Measurements from ENCODE around the gene CNOT3. TPM values are rescaled to one million over a fixed set of nuclear protein-coding genes. Genes with fewer than 3 reads are reported as not detected.

Gene CNOT3
- total and polyA plus RNA-seq, 4 donors = 10.4 to 54.4 (median 34.7) TPM

DNA sequence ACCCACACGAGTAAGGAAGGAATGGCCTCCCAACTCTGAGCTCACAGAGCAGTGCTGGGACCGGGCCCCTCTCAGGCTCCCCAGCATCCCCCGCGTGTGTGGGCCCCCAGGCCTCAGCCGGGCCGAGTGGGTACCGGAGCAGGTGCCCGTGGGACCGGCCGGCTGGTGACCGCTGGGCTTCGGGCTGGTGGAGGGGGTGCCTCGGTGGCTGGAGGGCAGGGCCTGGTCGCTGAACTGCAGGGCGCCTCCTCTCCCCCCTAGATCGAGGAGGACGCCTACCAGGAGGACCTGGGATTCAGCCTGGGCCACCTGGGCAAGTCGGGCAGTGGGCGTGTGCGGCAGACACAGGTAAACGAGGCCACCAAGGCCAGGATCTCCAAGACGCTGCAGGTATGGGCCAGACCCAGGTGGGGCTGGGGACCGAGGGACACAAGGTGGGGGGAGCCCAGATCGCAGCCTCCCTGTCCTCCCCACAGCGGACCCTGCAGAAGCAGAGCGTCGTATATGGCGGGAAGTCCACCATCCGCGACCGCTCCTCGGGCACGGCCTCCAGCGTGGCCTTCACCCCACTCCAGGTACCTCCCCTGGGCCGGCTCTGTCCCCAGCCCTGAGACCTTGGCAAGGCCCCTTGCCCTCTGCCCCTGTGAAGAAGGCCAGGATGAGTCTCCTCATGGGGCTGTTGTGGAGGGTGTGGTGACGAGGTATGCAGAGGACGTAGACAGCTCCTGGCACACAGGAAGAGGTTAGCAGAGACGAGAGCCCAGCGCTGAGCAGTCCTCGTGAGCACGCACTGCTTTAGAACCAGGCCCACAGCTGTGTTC lies 8.6 kb upstream of the CNOT3 start:
- Histone ChIP-seq H3K4me1 (ENCODE audit: control insufficient read depth in 1 of 2, insufficient read depth in 2 of 2, low read length in 2 of 2) (no peaks in the 10 kb centered on the region), H3K4me3 (ENCODE audit: low read length in 2 of 2) (no peak overlapping the region), H3K27me3 (ENCODE audit: control insufficient read depth in 1 of 2, insufficient read depth in 2 of 2, low read length in 1 of 2) (no peaks in the 10 kb centered on the region), H3K27ac (ENCODE audit: low read depth in 1 of 2, low read length in 2 of 2) (no peak overlapping the region), H3K9me3 (ENCODE audit: control insufficient read depth, low read length) (no peaks in the 10 kb centered on the region), H3K36me3 (ENCODE audit: control insufficient read depth in 1 of 2, insufficient read depth in 2 of 2, low read length in 1 of 2) (peaks cover 0 to 18% of the 10 kb centered on the region in 2 donors)
- 95 to 96% methylated on average over 31 to 41 of the region's 41 CpGs for WGBS, 2 donors
- ATAC-seq (ENCODE audit: low FRiP score) = no peak
- DNase-seq = no peak
- intact Hi-C loops (cut with DNase I) = no loop called here

DNA sequence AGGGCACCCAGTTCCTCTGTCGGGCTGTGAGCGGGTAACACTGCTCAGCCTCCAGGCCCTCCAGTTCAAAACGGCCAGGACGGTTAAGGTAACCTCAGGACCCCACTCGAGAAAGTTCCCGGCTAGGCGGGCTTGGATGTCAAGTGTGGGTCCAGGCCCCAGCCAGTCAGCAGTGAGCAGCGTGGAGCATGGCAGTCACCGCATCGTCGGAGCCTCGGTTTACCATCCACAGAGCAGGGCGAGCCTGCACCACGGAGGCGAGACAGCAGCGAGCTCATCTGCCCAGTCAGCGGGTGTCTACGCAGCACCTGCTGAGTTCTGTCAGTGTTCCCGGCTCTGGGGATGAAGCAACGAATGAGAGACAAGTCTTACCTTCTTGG lies 8.0 kb upstream of the CNOT3 start:
- Histone ChIP-seq H3K27ac (ENCODE audit: low read depth in 1 of 2, low read length in 2 of 2) (no peak overlapping the region), H3K4me1 (ENCODE audit: control insufficient read depth in 1 of 2, insufficient read depth in 2 of 2, low read length in 2 of 2) (no peaks in the 10 kb centered on the region), H3K27me3 (ENCODE audit: control insufficient read depth in 1 of 2, insufficient read depth in 2 of 2, low read length in 1 of 2) (no peaks in the 10 kb centered on the region), H3K36me3 (ENCODE audit: control insufficient read depth in 1 of 2, insufficient read depth in 2 of 2, low read length in 1 of 2) (peaks cover 0 to 15% of the 10 kb centered on the region in 2 donors), H3K9me3 (ENCODE audit: control insufficient read depth, low read length) (no peaks in the 10 kb centered on the region), H3K4me3 (ENCODE audit: low read length in 2 of 2) (no peak overlapping the region)
- no peak for ATAC-seq (ENCODE audit: low FRiP score)
- intact Hi-C loops (cut with DNase I) = no loop called here
- DNase-seq = no peak
- 95 to 97% methylated on average over 20 of the region's 20 CpGs for WGBS, 2 donors

- Histone ChIP-seq H3K27ac (ENCODE audit: low read depth in 1 of 2, low read length in 2 of 2) (no peak overlapping the region), H3K27me3 (ENCODE audit: control insufficient read depth in 1 of 2, insufficient read depth in 2 of 2, low read length in 1 of 2) (no peaks in the 10 kb centered on the region), H3K36me3 (ENCODE audit: control insufficient read depth in 1 of 2, insufficient read depth in 2 of 2, low read length in 1 of 2) (peaks cover 0 to 10% of the 10 kb centered on the region in 2 donors), H3K9me3 (ENCODE audit: control insufficient read depth, low read length) (no peaks in the 10 kb centered on the region), H3K4me3 (ENCODE audit: low read length in 2 of 2) (no peak overlapping the region), H3K4me1 (ENCODE audit: control insufficient read depth in 1 of 2, insufficient read depth in 2 of 2, low read length in 2 of 2) (no peaks in the 10 kb centered on the region)
- intact Hi-C loops (cut with DNase I) = no loop called here
- 86 to 92% methylated on average over 9 to 10 of the region's 10 CpGs for WGBS, 2 donors
- ATAC-seq (ENCODE audit: low FRiP score) (no peak), DNase-seq (no peak)
Observed at GRCh38 chr19:54133312-54133956, 4.1 kb upstream of the CNOT3 start.

DNA sequence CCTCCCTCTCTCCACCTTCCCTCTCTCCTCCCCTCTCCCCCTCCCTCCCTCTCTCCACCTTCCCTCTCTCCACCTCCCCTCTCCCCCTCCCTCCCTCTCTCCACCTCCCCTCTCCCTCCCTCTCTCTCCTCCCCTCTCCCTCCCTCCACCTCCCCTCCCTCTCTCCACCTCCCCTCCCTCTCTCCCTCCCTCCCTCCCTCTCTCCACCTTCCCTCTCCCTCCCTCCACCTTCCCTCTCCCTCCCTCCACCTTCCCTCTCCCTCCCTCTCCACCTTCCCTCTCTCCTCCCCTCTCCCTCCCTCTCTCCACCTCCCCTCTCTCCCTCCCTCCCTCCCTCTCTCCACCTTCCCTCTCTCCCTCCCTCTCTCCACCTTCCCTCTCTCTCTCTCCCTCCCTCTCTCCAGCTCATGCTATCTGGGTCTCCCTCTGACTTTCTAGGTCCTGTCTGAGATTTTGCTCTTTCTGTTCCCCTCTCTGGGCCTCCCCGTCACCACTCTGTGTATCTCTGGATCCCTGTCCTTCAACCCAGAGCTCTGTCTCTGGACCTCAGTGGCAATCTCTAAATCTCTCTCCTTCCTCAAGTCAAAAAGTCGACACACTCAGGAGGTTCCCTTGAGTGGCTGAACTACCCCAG lies 3.5 kb upstream of the CNOT3 start:
- intact Hi-C loops (cut with DNase I) = no loop called here
- ATAC-seq (ENCODE audit: low FRiP score) (no peak), DNase-seq (no peak)
- H3K36me3 ChIP-seq (ENCODE audit: control insufficient read depth in 1 of 2, insufficient read depth in 2 of 2, low read length in 1 of 2) = peaks cover 0 to 9% of the 10 kb centered on the region in 2 donors
- H3K4me3 ChIP-seq (ENCODE audit: low read length in 2 of 2) = no peak overlapping the region
- WGBS, 2 donors = 78 to 84% methylated on average over 2 of the region's 2 CpGs
- no peaks in the 10 kb centered on the region for H3K4me1 ChIP-seq (ENCODE audit: control insufficient read depth in 1 of 2, insufficient read depth in 2 of 2, low read length in 2 of 2)
- H3K27ac ChIP-seq (ENCODE audit: low read depth in 1 of 2, low read length in 2 of 2) = no peak overlapping the region
- no peaks in the 10 kb centered on the region for H3K9me3 ChIP-seq (ENCODE audit: control insufficient read depth, low read length)
- no peaks in the 10 kb centered on the region for H3K27me3 ChIP-seq (ENCODE audit: control insufficient read depth in 1 of 2, insufficient read depth in 2 of 2, low read length in 1 of 2)

DNA sequence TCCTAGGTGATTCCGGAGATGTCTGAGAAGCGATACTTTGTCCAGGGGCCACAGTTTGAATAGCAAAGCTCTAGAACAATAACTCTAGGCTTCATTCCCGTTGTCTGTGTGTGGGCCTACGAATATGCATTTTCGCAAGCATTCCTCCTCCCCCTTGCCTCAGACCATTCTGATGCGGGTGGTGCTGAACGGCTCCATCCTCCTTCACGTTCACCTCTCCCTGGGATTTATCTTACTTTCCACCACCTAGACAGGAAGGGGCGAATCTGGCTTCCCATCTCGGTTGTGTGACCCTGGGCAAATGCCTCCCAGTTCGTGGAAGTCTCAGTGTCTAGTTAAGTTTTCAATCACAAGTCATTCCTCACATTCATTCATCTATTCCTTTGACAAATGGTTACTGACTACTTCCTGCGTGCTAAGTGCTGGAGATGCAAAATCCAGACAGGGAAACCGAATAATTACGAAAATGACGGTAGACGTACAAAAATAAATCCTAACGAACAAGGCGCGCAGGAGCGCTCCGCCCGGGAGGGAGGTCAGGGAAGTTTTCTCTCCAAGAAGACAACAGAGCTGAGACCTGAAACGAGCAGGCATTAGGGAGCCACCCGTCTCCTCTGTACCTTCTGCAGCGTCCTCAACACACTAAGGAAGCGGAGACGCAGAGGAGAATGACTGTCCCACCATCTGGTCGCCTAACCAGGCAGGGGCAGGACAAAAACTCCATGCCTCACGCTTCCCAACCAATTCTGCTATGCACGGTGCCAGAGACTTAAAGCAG lies 1.3 kb upstream of the CNOT3 start:
- Histone ChIP-seq H3K4me1 (ENCODE audit: control insufficient read depth in 1 of 2, insufficient read depth in 2 of 2, low read length in 2 of 2) (no peaks in the 10 kb centered on the region), H3K36me3 (ENCODE audit: control insufficient read depth in 1 of 2, insufficient read depth in 2 of 2, low read length in 1 of 2) (peaks cover 0 to 3% of the 10 kb centered on the region in 2 donors), H3K4me3 (ENCODE audit: low read length in 2 of 2) (peak overlapping the region; percentile 11 to 13), H3K9me3 (ENCODE audit: control insufficient read depth, low read length) (no peaks in the 10 kb centered on the region), H3K27me3 (ENCODE audit: control insufficient read depth in 1 of 2, insufficient read depth in 2 of 2, low read length in 1 of 2) (no peaks in the 10 kb centered on the region), H3K27ac (ENCODE audit: low read depth in 1 of 2, low read length in 2 of 2) (no peak overlapping the region)
- ATAC-seq (ENCODE audit: low FRiP score) = no peak
- 2 to 3% methylated on average over 30 of the region's 30 CpGs for WGBS, 2 donors
- DNase-seq = peak in 1 of 2 donors; percentile 39
- intact Hi-C loops (cut with DNase I) = loop anchor here in 1 of 2 donors (2.0 kb wide), 1 partner anchor 65 kb away; the partner anchor contains the start of gene RPS9

GRCh38 chr19:54136864-54137698 lies 481 bp upstream of the CNOT3 start:
- Histone ChIP-seq H3K4me1 (ENCODE audit: control insufficient read depth in 1 of 2, insufficient read depth in 2 of 2, low read length in 2 of 2) (no peaks in the 10 kb centered on the region), H3K9me3 (ENCODE audit: control insufficient read depth, low read length) (no peaks in the 10 kb centered on the region), H3K27ac (ENCODE audit: low read depth in 1 of 2, low read length in 2 of 2) (no peak overlapping the region), H3K27me3 (ENCODE audit: control insufficient read depth in 1 of 2, insufficient read depth in 2 of 2, low read length in 1 of 2) (no peaks in the 10 kb centered on the region), H3K4me3 (ENCODE audit: low read length in 2 of 2) (peak overlapping the region; percentile 11 to 13), H3K36me3 (ENCODE audit: control insufficient read depth in 1 of 2, insufficient read depth in 2 of 2, low read length in 1 of 2) (no peaks in the 10 kb centered on the region)
- 0% methylated on average over 46 of the region's 46 CpGs for WGBS, 2 donors
- DNase-seq (peak; percentile 99 to 100), ATAC-seq (ENCODE audit: low FRiP score) (peak; percentile 97)
- intact Hi-C loops (cut with DNase I) = loop anchor here in 1 of 2 donors (1.0 to 2.0 kb wide), 4 partner anchors 22 to 64 kb away; partner anchors contain the start of genes LENG1, PRPF31, RPS9 and TFPT

DNA sequence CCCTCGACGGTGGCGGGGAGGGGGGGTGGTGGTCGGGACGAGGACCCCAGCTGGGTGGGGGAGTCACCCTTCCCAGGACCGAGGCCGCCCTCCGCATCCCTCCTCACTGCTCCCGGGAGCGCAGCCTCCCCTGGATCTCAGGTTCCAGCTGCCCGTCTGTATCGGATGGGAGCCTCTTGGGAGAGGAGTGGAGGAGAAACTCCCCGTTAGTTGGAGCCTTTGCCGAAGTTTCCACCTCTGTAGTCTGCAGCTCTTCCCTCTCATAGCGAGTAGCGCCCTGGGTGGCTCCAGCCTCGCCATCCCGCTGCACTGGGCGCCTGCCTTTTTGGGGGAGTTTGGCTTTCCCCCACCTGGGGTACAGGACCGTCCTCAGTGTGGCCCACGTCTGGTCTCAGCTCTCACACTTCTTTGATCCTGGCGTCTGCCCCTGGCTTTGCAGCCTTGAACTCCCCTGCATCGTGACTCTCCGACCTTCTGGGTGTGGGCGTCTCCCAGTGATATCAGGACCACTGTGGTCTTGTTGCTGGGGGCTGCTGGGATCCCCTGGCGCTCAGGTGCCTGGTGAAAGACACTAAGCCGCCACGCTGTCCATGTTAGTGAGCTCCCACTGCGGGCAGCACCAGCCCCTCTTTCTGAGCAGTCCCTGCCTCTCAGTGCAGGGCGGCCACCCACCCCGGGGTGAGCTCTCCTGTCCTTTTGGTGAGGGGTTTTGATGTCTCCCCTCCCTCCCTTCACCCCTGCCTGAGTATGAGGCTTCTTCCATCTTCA lies 1.1 kb downstream of the CNOT3 start:
- Histone ChIP-seq H3K27me3 (ENCODE audit: control insufficient read depth in 1 of 2, insufficient read depth in 2 of 2, low read length in 1 of 2) (no peaks in the 10 kb centered on the region), H3K9me3 (ENCODE audit: control insufficient read depth, low read length) (no peaks in the 10 kb centered on the region), H3K36me3 (ENCODE audit: control insufficient read depth in 1 of 2, insufficient read depth in 2 of 2, low read length in 1 of 2) (peaks cover 0 to 6% of the 10 kb centered on the region in 2 donors), H3K4me3 (ENCODE audit: low read length in 2 of 2) (peak overlapping the region; percentile 84 to 87), H3K4me1 (ENCODE audit: control insufficient read depth in 1 of 2, insufficient read depth in 2 of 2, low read length in 2 of 2) (no peaks in the 10 kb centered on the region), H3K27ac (ENCODE audit: low read depth in 1 of 2, low read length in 2 of 2) (no peak overlapping the region)
- 20 to 28% methylated on average over 24 to 31 of the region's 31 CpGs for WGBS, 2 donors
- ATAC-seq (ENCODE audit: low FRiP score) (no peak), DNase-seq (no peak)
- intact Hi-C loops (cut with DNase I) = no loop called here
